Measurements from ENCODE around the gene PCK1.

Gene PCK1

DNA sequence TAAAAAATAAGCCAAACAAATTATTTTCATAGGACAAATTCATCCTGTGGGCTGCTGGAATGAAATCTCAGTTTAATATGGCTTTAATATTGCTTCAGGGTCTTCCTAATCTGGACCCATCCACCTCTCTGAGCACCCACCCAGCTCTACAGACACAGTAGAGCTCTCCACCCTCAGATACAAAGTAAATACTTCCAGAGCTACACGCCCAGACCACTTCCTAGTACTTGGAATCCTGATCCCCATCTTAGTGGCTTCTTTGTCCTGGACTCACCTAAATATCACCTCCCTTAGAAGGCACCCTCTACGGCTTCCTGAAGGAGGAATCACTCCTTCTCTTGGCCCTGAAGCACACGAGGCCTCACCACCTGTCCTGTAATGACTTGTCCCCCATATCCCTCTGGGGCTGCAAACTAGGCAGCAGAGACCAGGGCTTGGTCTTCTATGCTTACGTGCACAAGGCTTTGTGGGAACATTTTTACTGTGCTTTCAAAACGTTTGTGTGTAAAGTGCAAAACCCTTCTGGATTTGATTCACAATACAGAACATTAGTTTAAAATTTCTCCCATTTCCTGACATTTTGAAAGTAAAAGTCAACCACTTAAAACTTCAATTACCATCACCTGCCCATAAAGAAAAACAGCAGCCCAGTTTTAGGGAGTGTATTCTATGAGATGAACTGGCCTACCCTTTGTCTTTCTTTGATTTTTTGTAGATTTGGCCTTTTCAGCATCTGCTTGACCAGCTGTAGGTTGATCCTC lies 38.4 kb upstream of the PCK1 start:
- CTCF ChIA-PET: interaction anchor here (2.2 kb wide), 1 partner anchor 73 kb away, joined by 5 read pairs; no protein-coding TSS in a partner anchor
- no peak for DNase-seq (ENCODE audit: extremely low spot score)
- POLR2A ChIA-PET: no interaction called here
- TF ChIP-seq CTCF (IDR thresholded peaks at IDR 0.05; ENCODE audit: control extremely low read depth, extremely low read depth, low read depth, missing control alignments): no peak

DNA sequence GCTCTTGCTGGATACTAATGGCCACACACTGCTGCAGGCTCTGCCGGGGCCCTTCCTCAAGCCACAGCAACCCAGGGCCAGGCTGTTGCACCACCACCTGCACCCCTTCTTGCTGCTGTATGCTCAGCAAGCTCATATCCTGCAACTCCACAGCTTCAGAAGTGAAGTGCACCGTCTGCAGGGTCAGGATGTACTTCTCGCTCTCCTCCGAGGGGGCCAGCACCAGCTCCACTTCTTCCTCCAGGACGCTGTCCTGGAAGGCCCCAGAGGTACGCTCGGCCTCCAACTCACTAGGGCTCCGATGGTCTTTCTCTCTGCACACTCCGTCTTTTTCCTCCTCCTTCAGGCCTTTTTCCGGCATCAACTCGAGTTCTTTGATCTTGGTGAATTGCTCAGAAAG lies 37.1 kb upstream of the PCK1 start:
- DNase-seq (ENCODE audit: extremely low spot score): no peak
- CTCF ChIA-PET: no interaction called here
- POLR2A ChIA-PET: no interaction called here
- no peak for TF ChIP-seq CTCF (IDR thresholded peaks at IDR 0.05; ENCODE audit: control extremely low read depth, extremely low read depth, low read depth, missing control alignments)

- DNase-seq (ENCODE audit: extremely low spot score): no peak
- TF ChIP-seq CTCF (IDR thresholded peaks at IDR 0.05; ENCODE audit: control extremely low read depth, extremely low read depth, low read depth, missing control alignments): no peak
- ChIA-PET CTCF (no interaction called here), POLR2A (no interaction called here)
Measured at GRCh38 chr20:57524511-57525176, 36.3 kb upstream of the PCK1 start, which contains the start of gene CTCFL. TSS of gene CTCFL (minus strand) at chr20:57525140. CDS start at chr20:57524205, 935 bp downstream.

DNA sequence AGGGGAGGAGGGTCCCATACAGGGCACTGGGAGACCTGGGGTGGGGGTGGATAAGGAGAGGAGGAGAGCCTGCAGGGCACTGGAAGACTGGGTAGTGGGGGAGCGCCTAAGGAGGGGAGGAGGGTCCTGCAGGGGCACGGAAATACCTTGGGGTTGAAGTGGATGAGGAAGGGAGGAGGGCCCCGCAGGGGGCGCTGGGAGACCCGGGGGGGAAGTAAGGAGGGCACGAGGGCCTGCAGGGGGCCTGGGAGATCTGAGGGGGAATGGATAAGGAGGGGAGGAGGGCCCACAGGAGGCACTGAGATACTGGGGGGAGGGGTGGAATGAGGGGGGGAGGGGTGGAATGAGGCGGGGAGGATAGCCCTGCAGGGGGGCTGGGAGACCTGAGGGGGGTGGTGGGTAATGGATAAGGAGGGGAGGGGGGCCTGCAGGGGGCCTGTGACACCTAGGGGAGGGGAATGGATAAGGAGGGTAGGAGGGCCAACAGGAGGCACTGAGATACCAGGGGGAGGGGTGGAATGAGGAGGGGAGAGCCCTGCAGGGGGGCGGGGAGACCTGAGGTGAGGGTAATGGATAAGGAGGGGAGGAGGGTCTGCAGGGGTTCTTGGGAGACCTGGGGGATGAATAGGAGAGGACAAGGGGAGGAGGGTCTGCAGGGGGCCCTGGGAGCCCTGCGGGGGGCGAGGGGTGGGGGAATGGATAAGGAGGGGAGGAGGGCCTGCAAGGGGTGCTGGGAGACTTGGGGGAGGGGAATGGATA lies 35.4 kb upstream of the PCK1 start:
- TF ChIP-seq CTCF (IDR thresholded peaks at IDR 0.05; ENCODE audit: control extremely low read depth, extremely low read depth, low read depth, missing control alignments): no peak
- ChIA-PET POLR2A (no interaction called here), CTCF (no interaction called here)
- no peak for DNase-seq (ENCODE audit: extremely low spot score)

GRCh38 chr20:57526087-57526884 lies 34.6 kb upstream of the PCK1 start:
- CTCF ChIA-PET: interaction anchor here (1.2 kb wide), 1 partner anchor 70 kb away, joined by 3 read pairs; no protein-coding TSS in a partner anchor
- TF ChIP-seq CTCF (IDR thresholded peaks at IDR 0.05; ENCODE audit: control extremely low read depth, extremely low read depth, low read depth, missing control alignments): no peak
- POLR2A ChIA-PET: no interaction called here
- DNase-seq (ENCODE audit: extremely low spot score): no peak

Measured in GM10248 (cell line).